BLaER1 treated with 17β-estradiol and CSF1 and Interleukin-3, amounts not matched to agents 10 nM and 100 nM (cell line): Measurements from ENCODE around the gene STARD4.

Source experiments
- H3K27ac ChIP-seq, 11 experiments: shearing (Covaris generic); formaldehyde crosslinking; 2 replicates each; pipeline ENCODE4 v1.8.1; 2022
- H3K27me3 ChIP-seq, 11 experiments: shearing (Covaris generic); formaldehyde crosslinking; 2 replicates each; pipeline ENCODE4 v1.8.1; 2022
- H3K36me3 ChIP-seq, 11 experiments: shearing (Covaris generic); formaldehyde crosslinking; 2 replicates each; pipeline ENCODE4 v1.8.1; 2022
- H3K4me1 ChIP-seq, 10 experiments: shearing (Covaris generic); formaldehyde crosslinking; 2 replicates each; pipeline ENCODE4 v1.8.1; 2022
- H3K4me2 ChIP-seq, 11 experiments: shearing (Covaris generic); formaldehyde crosslinking; 2 replicates each; pipeline ENCODE4 v1.8.1; 2022
- H3K4me3 ChIP-seq, 10 experiments: shearing (Covaris generic); formaldehyde crosslinking; 2 replicates each; pipeline ENCODE4 v1.8.1; 2022
- H3K9ac ChIP-seq, 11 experiments: shearing (Covaris generic); formaldehyde crosslinking; 2 replicates each; pipeline ENCODE4 v1.8.1; 2022
- H3K9me3 ChIP-seq, 11 experiments: shearing (Covaris generic); formaldehyde crosslinking; replicated peaks in 1 of 11; 2 replicates each; pipeline ENCODE4 v1.8.1; 2022
- H4K20me1 ChIP-seq, 11 experiments: shearing (Covaris generic); formaldehyde crosslinking; 2 replicates each; pipeline ENCODE4 v1.8.1; 2022
- Cebpa-rat ChIP-seq, 11 experiments: shearing (Covaris generic); IDR thresholded peaks; 2 replicates each; pipeline ENCODE4 v1.8.1; 2022

Gene STARD4, protein sequence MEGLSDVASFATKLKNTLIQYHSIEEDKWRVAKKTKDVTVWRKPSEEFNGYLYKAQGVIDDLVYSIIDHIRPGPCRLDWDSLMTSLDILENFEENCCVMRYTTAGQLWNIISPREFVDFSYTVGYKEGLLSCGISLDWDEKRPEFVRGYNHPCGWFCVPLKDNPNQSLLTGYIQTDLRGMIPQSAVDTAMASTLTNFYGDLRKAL

DNA sequence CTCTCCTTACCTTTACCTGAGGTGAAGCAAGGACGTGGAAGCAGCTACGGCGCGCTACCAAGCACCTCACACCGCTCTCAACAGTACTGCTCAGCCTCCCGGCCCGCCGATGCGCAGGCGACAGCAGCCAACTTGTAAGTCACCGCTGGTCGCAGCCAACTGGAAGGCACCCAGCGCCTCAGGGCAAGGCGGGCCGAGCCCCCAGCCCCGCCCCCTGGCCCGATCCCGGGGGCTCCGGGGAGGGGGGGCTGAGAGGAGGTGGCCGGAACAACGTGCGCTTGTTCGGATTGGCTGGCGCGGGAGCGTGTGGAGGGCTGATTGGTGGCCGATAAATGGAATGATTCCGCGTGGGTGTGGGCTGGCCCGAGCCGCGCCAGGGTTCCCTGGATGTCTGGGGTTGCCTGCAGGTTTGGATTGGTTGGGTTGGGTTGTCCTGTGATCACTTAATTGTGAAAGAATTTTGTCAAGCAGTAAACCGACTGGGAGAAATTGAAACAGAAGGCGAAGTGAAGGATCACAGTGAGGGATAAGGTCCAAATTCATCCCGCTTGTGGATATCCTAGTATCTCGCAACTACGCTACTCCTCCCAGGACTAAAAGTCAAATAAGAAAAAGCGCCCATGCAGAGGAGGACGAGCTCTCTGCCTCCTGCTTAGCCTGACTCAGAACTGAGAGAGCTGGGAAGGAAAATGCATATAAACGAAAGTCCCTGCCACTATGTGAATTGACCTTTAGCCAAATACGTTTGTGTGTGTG lies at the start of gene STARD4:
TSS of gene STARD4 (minus strand) at position 161 of the 756 bp plus-strand sequence. CDS start 5,102 bp downstream, outside the sequence.
- Histone ChIP-seq H3K9ac (peak within 1 kb of the TSS; percentile 85 to 95 (median 90)), H3K27ac (peak within 1 kb of the TSS; percentile 78 to 92 (median 87)), H3K36me3 (peaks cover 0 to 5% (median 0%) of the 10 kb centered on the region in 11 experiments; a peak in 2 of 22 replicates), H3K27me3 (no peaks in the 10 kb centered on the region), H3K9me3 (no peaks in the 10 kb centered on the region), H3K4me3 (peak within 1 kb of the TSS; percentile 88 to 99 (median 94)), H3K4me1 (peaks cover 24 to 54% (median 35%) of the 10 kb centered on the region in 10 experiments), H3K4me2 (peak within 1 kb of the TSS; percentile 71 to 95 (median 88)), H4K20me1 (peaks cover 0 to 22% (median 5%) of the 10 kb centered on the region in 11 experiments; a peak in 10 of 22 replicates)
- no peak for TF ChIP-seq Cebpa-rat (IDR thresholded peaks at IDR 0.05)

DNA sequence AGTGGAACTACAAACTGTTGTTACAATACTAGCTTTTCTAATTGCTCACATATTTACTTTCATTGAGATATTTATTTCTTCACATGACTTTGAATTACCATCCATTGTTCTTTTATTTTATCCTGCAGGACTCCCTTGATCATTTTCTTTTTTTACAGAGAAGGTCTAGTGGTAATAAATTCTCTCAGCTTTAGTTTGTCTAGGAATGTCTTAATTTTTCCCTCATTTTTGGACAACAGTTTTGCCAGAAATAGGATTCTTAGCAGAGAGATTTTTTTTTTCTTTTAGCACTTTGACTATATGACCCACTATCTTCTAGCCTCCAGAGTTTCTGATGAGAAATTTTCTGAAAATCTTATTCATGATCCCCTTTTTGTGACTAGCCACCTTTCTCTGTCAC lies 47.3 kb upstream of the STARD4 start:
- H3K4me3 ChIP-seq, result no peak overlapping the region
- peaks cover 0 to 11% (median 6%) of the 10 kb centered on the region in 11 experiments; a peak in 7 of 22 replicates for H3K9me3 ChIP-seq
- no peaks in the 10 kb centered on the region for H4K20me1 ChIP-seq
- no peaks in the 10 kb centered on the region for H3K36me3 ChIP-seq
- no peak for TF ChIP-seq Cebpa-rat (IDR thresholded peaks at IDR 0.05)
- peaks cover 0 to 28% (median 10%) of the 10 kb centered on the region in 10 experiments; a peak in 14 of 20 replicates for H3K4me1 ChIP-seq
- H3K9ac ChIP-seq, result no peak overlapping the region
- no peak overlapping the region for H3K4me2 ChIP-seq
- H3K27ac ChIP-seq, result no peak overlapping the region
- H3K27me3 ChIP-seq, result no peaks in the 10 kb centered on the region

- no peak for TF ChIP-seq Cebpa-rat (IDR thresholded peaks at IDR 0.05)
- Histone ChIP-seq H3K4me2 (peak overlapping the region in 2 of 11 experiments; percentile 39 to 53; a peak in 3 of 22 replicates), H3K4me1 (peaks cover 0 to 28% (median 0%) of the 10 kb centered on the region in 10 experiments; a peak in 6 of 20 replicates), H3K9ac (no peak overlapping the region), H3K27ac (no peak overlapping the region), H3K4me3 (no peak overlapping the region), H3K36me3 (no peaks in the 10 kb centered on the region), H3K9me3 (peaks cover 0 to 11% (median 6%) of the 10 kb centered on the region in 11 experiments; a peak in 7 of 22 replicates), H3K27me3 (no peaks in the 10 kb centered on the region), H4K20me1 (no peaks in the 10 kb centered on the region)
Measured at GRCh38 chr5:111557686-111558085, 45.4 kb upstream of the STARD4 start.

DNA sequence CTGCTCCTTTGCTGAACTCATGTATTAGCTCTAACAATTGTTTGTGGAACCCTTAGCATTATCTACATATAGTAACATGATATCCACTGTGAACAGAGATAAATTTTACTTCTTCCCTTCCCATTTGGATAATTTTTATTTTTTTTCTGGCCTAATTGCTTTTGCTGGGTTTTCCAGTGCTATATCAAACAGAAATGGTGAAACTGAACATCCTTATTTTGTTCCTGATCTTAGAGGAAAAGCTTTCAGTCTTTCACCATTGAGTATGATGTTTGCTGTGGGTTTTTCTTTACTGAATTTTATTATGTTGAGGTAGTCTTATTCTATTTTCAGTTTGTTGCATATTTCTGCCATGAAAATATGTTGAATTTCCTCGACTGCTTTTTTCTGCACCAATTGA lies 44.8 kb upstream of the STARD4 start:
- peak overlapping the region in 2 of 11 experiments; percentile 39 to 53; a peak in 3 of 22 replicates for H3K4me2 ChIP-seq
- H3K27ac ChIP-seq, result no peak overlapping the region
- H3K9ac ChIP-seq, result no peak overlapping the region
- H3K27me3 ChIP-seq, result no peaks in the 10 kb centered on the region
- peaks cover 0 to 11% (median 6%) of the 10 kb centered on the region in 11 experiments; a peak in 7 of 22 replicates for H3K9me3 ChIP-seq
- no peak for TF ChIP-seq Cebpa-rat (IDR thresholded peaks at IDR 0.05)
- no peak overlapping the region for H3K4me3 ChIP-seq
- no peaks in the 10 kb centered on the region for H3K36me3 ChIP-seq
- H3K4me1 ChIP-seq, result peaks cover 0 to 31% (median 0%) of the 10 kb centered on the region in 10 experiments; a peak in 6 of 20 replicates
- H4K20me1 ChIP-seq, result no peaks in the 10 kb centered on the region

DNA sequence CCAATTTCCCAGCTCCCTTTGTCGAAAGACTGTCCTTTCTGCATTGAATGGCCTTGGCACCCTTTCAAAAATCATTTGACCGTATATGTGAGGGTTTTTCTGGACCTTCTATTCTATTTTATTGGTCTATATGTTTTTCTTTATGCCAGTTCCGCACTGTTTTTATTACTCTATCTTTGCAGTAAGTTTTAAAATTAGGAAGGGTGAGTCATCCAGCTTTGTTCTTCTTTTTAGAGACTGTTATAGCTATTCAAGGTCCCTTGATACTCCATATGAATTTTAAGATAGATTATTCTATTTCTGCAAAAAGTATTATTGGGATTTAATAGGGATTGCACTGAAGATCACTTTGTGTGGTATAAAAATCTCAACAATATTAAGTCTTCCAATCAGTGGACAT lies 44.2 kb upstream of the STARD4 start:
- Histone ChIP-seq H4K20me1 (no peaks in the 10 kb centered on the region), H3K4me1 (peaks cover 4 to 37% (median 6%) of the 10 kb centered on the region in 10 experiments)
- no peak for TF ChIP-seq Cebpa-rat (IDR thresholded peaks at IDR 0.05)

DNA sequence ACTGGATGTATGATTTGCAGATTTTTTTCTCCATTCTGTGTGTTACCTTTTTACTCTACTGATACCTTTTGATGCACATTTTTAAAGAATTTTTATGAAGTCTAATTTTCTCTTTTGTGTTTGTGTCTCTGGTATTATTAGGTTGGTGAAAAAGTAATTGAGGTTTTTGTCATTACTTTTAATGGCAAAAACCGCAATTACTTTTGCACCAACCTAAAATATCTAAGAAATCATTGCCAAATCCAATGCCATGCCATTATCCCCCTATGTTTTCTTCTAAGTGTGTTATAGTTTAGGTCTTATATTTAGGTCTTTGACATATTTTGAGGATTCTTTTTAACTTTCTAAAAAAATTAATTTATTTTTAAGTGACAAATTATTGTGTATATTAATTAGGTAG lies 43.4 kb upstream of the STARD4 start:
- no peak for TF ChIP-seq Cebpa-rat (IDR thresholded peaks at IDR 0.05)
- Histone ChIP-seq H3K27me3 (no peaks in the 10 kb centered on the region), H3K27ac (no peak overlapping the region), H3K9me3 (peaks cover 0 to 10% (median 6%) of the 10 kb centered on the region in 11 experiments; a peak in 7 of 22 replicates), H3K36me3 (no peaks in the 10 kb centered on the region), H3K9ac (no peak overlapping the region), H3K4me3 (no peak overlapping the region), H4K20me1 (no peaks in the 10 kb centered on the region), H3K4me1 (peaks cover 11 to 44% (median 13%) of the 10 kb centered on the region in 10 experiments), H3K4me2 (no peak overlapping the region)

More for the DNA sequence above, 44.2 kb upstream of the STARD4 start:
- H3K36me3 ChIP-seq, result no peaks in the 10 kb centered on the region
- H3K4me2 ChIP-seq, result peak overlapping the region in 2 of 11 experiments; percentile 39 to 57; a peak in 3 of 22 replicates
- peaks cover 0 to 11% (median 6%) of the 10 kb centered on the region in 11 experiments; a peak in 7 of 22 replicates for H3K9me3 ChIP-seq
- no peak overlapping the region for H3K4me3 ChIP-seq
- H3K27ac ChIP-seq, result no peak overlapping the region
- no peaks in the 10 kb centered on the region for H3K27me3 ChIP-seq
- H3K9ac ChIP-seq, result no peak overlapping the region

DNA sequence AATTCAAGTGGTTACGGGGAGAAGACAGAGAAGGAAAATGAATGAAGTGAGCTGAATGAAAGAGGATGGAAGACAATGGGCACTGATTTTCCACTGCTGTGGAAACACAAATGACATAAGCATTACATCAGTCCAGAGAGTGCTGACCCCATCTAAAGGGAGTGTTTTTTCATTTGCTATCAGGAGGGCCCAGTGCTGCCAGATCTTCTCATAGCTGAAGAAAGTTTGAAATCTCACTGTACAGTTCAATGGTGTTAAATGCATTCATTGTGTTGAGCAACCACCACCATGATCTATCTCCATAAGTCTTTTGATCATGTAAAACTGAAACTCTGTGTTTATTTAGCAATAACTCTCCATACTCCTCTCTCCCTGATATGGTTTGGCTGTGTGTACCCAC lies 41.5 kb upstream of the STARD4 start:
- TF ChIP-seq Cebpa-rat (IDR thresholded peaks at IDR 0.05), result no peak
- H4K20me1 ChIP-seq, result no peaks in the 10 kb centered on the region
- no peak overlapping the region for H3K4me2 ChIP-seq
- no peaks in the 10 kb centered on the region for H3K9me3 ChIP-seq
- no peaks in the 10 kb centered on the region for H3K27me3 ChIP-seq
- no peak overlapping the region for H3K4me3 ChIP-seq
- H3K27ac ChIP-seq, result no peak overlapping the region
- peaks cover 14 to 46% (median 18%) of the 10 kb centered on the region in 10 experiments for H3K4me1 ChIP-seq
- H3K9ac ChIP-seq, result no peak overlapping the region
- no peaks in the 10 kb centered on the region for H3K36me3 ChIP-seq

DNA sequence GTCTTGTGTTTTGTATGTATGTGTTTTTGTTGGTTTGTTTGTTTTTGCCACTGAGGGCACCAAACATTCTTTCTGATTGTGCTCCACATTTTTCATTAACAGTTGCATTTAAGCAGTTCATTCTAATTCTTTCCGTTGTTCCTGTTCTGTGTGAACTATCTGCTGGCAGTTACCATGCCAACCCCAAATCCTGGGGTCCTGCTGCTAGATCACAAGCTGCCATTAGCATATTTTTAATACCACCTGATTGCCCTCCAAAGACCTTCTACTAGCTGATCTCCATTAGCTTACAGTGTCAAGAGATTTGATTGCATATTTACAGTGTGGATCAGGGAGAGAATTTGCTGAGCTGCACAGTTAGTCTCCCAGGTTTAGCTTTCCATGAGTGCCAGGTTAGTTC lies 40.6 kb upstream of the STARD4 start:
- H3K4me2 ChIP-seq, result no peak overlapping the region
- no peak for TF ChIP-seq Cebpa-rat (IDR thresholded peaks at IDR 0.05)
- no peaks in the 10 kb centered on the region for H3K9me3 ChIP-seq
- H3K4me1 ChIP-seq, result peaks cover 14 to 36% (median 18%) of the 10 kb centered on the region in 10 experiments
- no peaks in the 10 kb centered on the region for H3K36me3 ChIP-seq
- no peaks in the 10 kb centered on the region for H3K27me3 ChIP-seq
- H3K9ac ChIP-seq, result no peak overlapping the region
- H3K27ac ChIP-seq, result no peak overlapping the region
- H3K4me3 ChIP-seq, result no peak overlapping the region
- no peaks in the 10 kb centered on the region for H4K20me1 ChIP-seq

GRCh38 chr5:111552492-111552891 lies 40.2 kb upstream of the STARD4 start:
- no peaks in the 10 kb centered on the region for H4K20me1 ChIP-seq
- H3K27me3 ChIP-seq, result no peaks in the 10 kb centered on the region
- H3K4me2 ChIP-seq, result peak overlapping the region in 1 of 11 experiments; percentile 79; a peak in 1 of 22 replicates
- H3K36me3 ChIP-seq, result no peaks in the 10 kb centered on the region
- no peak for TF ChIP-seq Cebpa-rat (IDR thresholded peaks at IDR 0.05)
- H3K4me3 ChIP-seq, result no peak overlapping the region
- peaks cover 14 to 32% (median 18%) of the 10 kb centered on the region in 10 experiments for H3K4me1 ChIP-seq
- no peaks in the 10 kb centered on the region for H3K9me3 ChIP-seq
- no peak overlapping the region for H3K27ac ChIP-seq
- H3K9ac ChIP-seq, result no peak overlapping the region
